Adipocyte (in vitro differentiated cells): ENCODE measurements around the gene MGAT4A.
A peak's percentile ranks its signal among the peaks of the same experiment; 100 is the strongest.

Experiments
- DNase-seq: peaks from one replicate; pipeline ENCODE4 v3.0.0-alpha.2; 2015; ENCODE audit warnings: low read depth
- H3K27me3 ChIP-seq: replicated peaks from 2 replicates; pipeline ENCODE4 v1.7.0; 2013; ENCODE audit warnings: mild to moderate bottlenecking, low read length, moderate library complexity; ENCODE audit not compliant: control insufficient read depth, insufficient read depth
- H3K36me3 ChIP-seq: 2 replicates; pipeline ENCODE4 v1.7.0; 2013; ENCODE audit warnings: low read length, mild to moderate bottlenecking, moderate library complexity; ENCODE audit not compliant: control insufficient read depth, insufficient read depth, severe bottlenecking
- H3K4me1 ChIP-seq: 2 replicates; pipeline ENCODE4 v1.7.0; 2013; ENCODE audit warnings: mild to moderate bottlenecking, low read length, moderate library complexity; ENCODE audit not compliant: control insufficient read depth, insufficient read depth
- H3K4me3 ChIP-seq: 2 replicates; pipeline ENCODE4 v1.7.0; 2013; ENCODE audit warnings: mild to moderate bottlenecking, low read length, moderate library complexity
- H3K9ac ChIP-seq: 2 replicates; pipeline ENCODE4 v1.7.0; 2013; ENCODE audit warnings: mild to moderate bottlenecking, low read length, moderate library complexity
- H3K9me3 ChIP-seq: 2 replicates; pipeline ENCODE4 v1.7.0; 2013; ENCODE audit warnings: mild to moderate bottlenecking, low read length, moderate library complexity; ENCODE audit not compliant: control insufficient read depth

The MGAT4A gene

DNA sequence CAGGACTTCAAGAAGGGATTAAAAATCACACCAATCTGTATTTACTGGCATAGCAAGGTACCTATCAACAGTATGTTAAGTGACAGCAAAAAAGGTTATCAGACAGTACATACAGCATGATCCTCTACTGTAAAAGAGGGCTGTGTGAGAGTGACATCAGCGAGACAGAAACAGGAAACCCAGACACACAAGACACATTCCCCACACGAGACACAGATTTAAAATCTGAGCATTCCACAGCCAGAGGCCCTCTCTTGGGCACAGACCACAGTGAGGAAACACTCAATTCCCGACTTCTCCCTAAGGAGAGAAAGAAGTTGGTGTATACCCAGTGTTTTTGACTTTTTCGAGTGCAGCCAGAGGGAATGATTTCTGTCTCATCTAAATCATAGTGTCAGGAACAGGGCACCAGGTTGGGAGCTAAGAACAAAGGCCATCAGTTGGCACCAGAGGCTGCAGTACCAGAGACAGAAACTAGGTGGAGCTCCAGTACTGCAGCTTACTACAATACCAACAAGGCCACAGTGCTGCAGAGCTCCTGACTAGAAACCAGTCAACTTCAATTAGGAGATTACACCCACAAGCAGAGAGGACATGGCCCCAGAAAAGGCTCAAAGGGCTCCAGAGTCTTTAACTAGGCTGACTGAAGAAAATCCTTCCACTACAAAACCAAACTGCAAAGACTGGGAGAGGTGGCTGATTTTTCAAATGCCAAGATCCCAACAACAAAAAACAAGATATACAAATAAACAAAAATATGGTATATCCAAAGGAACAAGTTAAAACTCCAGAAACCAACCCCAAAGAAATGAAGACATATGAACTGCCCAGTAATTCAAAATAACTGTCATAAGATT, 81.6 kb downstream of the MGAT4A start:
- H3K4me3 ChIP-seq = no peak overlapping the region
- H3K36me3 ChIP-seq = no peaks in the 10 kb centered on the region
- H3K9ac ChIP-seq = no peak overlapping the region
- no peaks in the 10 kb centered on the region for H3K27me3 ChIP-seq
- no peaks in the 10 kb centered on the region for H3K9me3 ChIP-seq
- no peaks in the 10 kb centered on the region for H3K4me1 ChIP-seq
- peak; percentile 87 for DNase-seq

DNA sequence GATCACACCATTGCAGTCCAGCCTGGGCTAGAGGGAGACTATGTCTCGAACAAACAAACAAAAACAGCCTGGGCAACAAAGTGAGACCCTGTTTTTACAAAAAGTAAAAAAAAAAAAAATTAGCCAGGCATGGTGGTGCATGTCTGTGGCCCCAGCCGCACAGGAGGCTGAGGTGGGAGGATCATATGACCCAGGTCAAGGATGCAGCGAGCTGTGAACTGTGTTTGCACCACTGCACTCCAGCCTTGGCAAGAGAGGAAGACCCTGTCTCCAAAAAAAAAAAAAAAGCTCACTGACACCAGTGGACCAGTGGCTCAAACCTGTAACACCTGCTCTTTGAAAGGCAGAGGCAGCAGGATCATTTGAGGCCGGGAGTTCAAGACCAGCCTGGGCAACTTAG, 82.5 kb downstream of the MGAT4A start:
- no peak overlapping the region for H3K9ac ChIP-seq
- no peaks in the 10 kb centered on the region for H3K27me3 ChIP-seq
- H3K4me3 ChIP-seq = no peak overlapping the region
- DNase-seq = no peak
- no peaks in the 10 kb centered on the region for H3K4me1 ChIP-seq
- no peaks in the 10 kb centered on the region for H3K9me3 ChIP-seq
- no peaks in the 10 kb centered on the region for H3K36me3 ChIP-seq

- Histone ChIP-seq H3K9me3 (no peaks in the 10 kb centered on the region), H3K36me3 (no peaks in the 10 kb centered on the region), H3K27me3 (no peaks in the 10 kb centered on the region), H3K4me3 (no peak overlapping the region), H3K9ac (no peak overlapping the region), H3K4me1 (no peaks in the 10 kb centered on the region)
- no peak for DNase-seq
Measured at GRCh38 chr2:98647636-98648035, 83.3 kb downstream of the MGAT4A start.

DNA sequence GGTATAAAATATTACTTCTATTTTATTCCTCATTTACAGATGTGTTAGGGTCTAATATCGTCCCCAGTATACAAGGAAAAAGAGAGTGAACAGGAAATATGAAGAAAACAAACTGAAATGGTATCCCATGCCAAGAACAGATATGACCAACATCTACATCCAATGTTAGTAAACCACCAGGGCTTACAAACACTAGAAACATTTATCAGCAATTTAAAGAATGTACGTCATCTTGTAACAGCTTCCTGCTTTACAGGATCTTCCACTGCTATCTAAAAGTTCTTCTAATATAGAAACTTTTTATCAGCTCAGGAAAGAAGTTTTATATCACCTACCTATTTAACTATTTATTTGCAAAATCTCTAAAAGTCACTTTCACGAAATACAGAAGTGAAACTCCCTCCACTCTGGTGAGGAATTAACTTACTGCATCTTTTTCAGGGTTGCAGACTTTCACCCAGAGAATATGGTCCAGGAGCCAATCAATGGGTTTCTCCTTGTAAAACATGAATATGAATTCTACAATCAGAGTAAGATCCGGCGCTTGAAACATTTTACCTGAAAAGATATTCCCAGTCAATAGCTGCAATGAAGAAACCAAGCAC, 87.3 kb downstream of the MGAT4A start:
- Histone ChIP-seq H3K9ac (no peak overlapping the region), H3K27me3 (no peaks in the 10 kb centered on the region)
- DNase-seq = peak; percentile 15

DNA sequence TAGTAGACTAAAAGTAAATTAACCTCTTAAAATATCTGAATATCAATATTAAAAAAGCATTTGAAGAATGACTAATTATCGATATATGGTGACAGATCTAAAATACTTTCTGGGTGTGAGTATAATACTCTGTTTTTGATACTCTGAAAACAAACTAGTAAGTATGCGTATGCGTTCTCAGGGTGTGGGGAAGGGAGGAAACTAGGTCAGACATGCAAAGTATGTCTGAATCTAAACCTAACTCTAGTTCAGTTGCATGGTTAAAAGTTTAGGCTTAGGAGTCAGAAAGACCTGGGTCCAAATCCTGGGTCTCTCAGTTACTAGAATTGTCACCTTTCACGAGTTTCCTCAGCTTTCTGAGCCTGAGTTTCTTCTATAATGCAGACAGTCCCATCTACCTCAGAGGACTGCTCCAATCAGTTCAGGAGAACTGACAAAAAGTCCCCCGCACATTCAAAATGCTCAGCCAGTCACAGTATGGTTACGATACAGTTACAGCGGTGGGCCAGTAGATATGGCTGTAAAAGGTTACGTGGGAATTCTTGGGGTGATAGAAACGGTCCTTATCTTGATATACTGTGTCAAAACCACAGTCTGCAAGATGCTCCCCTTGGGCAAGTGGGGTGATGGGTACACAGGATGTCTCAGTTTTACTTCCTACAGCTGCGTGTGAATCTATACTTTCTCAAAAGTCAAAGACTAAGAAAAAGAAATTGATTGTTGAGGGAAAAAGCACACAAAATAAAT, 93.4 kb downstream of the MGAT4A start:
- H3K4me3 ChIP-seq = no peak overlapping the region
- no peaks in the 10 kb centered on the region for H3K4me1 ChIP-seq
- no peaks in the 10 kb centered on the region for H3K36me3 ChIP-seq
- DNase-seq = no peak
- H3K9ac ChIP-seq = no peak overlapping the region
- H3K27me3 ChIP-seq = peaks cover 3% of the 10 kb centered on the region
- no peaks in the 10 kb centered on the region for H3K9me3 ChIP-seq

More for the DNA sequence above, 87.3 kb downstream of the MGAT4A start:
- no peaks in the 10 kb centered on the region for H3K9me3 ChIP-seq
- H3K4me1 ChIP-seq = no peaks in the 10 kb centered on the region
- H3K36me3 ChIP-seq = no peaks in the 10 kb centered on the region
- no peak overlapping the region for H3K4me3 ChIP-seq

DNA sequence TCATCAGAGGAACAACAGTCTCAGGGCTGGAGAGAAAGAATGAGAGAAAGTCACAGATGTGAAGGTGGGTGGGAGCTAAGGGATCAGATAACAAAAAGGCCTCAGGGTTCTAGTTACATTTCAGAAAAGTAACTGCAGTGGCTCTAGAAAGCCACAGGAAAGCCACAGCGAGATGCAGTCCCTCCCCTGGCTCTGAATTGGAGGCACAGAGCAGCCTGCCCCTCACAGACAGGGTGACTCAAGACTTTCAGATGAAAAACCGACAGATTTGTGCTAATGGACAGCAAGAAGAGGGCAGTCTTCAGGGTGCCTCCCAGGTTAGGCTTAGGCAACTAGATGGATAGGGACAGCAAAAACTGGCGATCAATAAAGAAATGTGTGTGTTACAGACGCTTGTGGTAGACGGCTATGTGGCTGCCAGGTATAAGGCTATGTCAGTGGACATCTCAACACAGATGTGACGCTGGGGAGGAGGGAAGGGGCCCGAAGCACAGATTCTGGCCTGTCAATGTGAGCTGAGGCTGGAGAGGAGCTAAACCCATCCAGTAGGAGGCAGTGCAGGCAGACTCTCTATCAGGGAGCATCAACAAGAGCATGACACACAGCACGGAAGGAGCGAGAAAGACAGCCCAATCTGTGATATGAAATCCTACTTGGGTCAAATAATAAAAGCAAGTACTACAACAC, 96.4 kb downstream of the MGAT4A start:
- Histone ChIP-seq H3K36me3 (no peaks in the 10 kb centered on the region), H3K9ac (no peak overlapping the region), H3K4me3 (no peak overlapping the region), H3K9me3 (no peaks in the 10 kb centered on the region), H3K4me1 (no peaks in the 10 kb centered on the region), H3K27me3 (peaks cover 3% of the 10 kb centered on the region)
- peak; percentile 28 for DNase-seq

DNA sequence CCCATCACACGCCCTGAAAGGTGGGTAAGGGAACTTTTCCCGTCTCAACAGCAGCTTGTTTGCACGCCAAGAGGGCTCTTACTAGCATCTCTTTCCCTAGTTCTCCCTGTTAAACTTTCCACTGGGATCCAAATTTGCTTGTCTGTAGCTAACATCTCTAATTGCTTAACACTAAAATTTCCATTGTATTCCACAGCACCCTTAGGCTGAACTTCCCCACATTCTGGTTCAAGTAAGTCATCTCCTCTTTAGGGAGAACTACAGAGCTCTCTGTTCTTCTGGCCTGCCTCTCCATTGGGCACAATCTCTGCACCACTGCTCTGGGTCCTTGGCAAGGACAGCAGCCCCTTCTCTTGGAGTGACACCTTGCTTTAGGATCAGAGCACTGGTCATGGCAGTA, 98.6 kb downstream of the MGAT4A start:
- Histone ChIP-seq H3K9ac (no peak overlapping the region), H3K9me3 (peaks cover 5% of the 10 kb centered on the region), H3K4me1 (no peaks in the 10 kb centered on the region), H3K4me3 (no peak overlapping the region), H3K27me3 (peaks cover 3% of the 10 kb centered on the region), H3K36me3 (no peaks in the 10 kb centered on the region)
- DNase-seq = no peak

DNA sequence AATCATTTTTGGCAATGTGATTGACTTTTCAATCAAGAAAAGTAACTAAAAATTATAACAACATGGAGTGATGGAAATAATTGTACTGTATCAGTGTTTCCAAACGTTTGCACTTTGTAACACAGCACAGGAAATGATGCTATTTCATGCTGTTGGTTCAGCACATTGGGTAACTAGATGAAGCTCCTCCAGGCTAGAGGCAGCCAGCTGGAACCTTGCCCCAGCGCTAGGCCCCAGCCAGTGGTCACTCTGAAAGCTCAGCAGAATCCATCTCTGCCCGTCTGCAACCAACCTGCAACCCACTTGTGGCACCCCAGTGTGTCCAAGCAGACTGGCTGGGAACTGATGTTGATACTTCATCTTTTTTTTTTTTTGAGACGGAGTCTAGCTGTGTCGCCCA, 107.3 kb downstream of the MGAT4A start:
- no peak overlapping the region for H3K4me3 ChIP-seq
- H3K36me3 ChIP-seq = peaks cover 10% of the 10 kb centered on the region
- peaks cover 5% of the 10 kb centered on the region for H3K9me3 ChIP-seq
- peak; percentile 31 for DNase-seq
- H3K9ac ChIP-seq = no peak overlapping the region
- no peaks in the 10 kb centered on the region for H3K27me3 ChIP-seq
- no peaks in the 10 kb centered on the region for H3K4me1 ChIP-seq

DNA sequence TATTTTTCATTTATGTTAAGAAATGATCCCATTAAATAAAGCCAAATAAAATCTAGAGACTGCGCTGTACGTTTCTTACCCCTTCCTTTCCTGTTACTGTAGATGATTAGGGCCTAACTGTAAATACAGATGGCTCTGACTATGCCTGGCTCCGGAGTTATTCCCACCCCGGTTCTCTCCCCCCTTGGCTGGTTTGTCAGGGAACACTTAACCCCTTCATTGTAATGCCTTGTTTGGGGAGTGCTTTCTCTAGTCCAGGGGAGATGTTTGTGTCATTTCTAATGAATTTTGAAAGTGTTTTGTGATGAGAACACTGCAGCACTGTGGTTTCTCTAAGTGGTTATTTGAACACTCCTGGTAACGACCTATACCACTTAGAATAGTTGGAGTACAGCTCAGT, 113.8 kb downstream of the MGAT4A start:
- Histone ChIP-seq H3K36me3 (peaks cover 72% of the 10 kb centered on the region), H3K4me3 (no peak overlapping the region), H3K27me3 (no peaks in the 10 kb centered on the region), H3K4me1 (no peaks in the 10 kb centered on the region), H3K9me3 (no peaks in the 10 kb centered on the region), H3K9ac (no peak overlapping the region)
- no peak for DNase-seq

- no peak overlapping the region for H3K9ac ChIP-seq
- H3K27me3 ChIP-seq = no peaks in the 10 kb centered on the region
- peaks cover 6% of the 10 kb centered on the region for H3K4me1 ChIP-seq
- no peak for DNase-seq
- H3K36me3 ChIP-seq = peaks cover 82% of the 10 kb centered on the region
- no peak overlapping the region for H3K4me3 ChIP-seq
- no peaks in the 10 kb centered on the region for H3K9me3 ChIP-seq
Measured at GRCh38 chr2:98615481-98615880, 115.5 kb downstream of the MGAT4A start.
